Measurements from ENCODE around the gene GNA14. TPM values are rescaled to one million over a fixed set of nuclear protein-coding genes. Genes with fewer than 3 reads are reported as not detected.

Gene GNA14
- total and polyA plus RNA-seq, 2 of the 8 experiments (the other 6 are each of a cell fraction or from before 2014, with no cell fraction given): 3.4 to 6.3 TPM

GRCh38 chr9:77547106-77547730, 100.9 kb downstream of the GNA14 start:
- Histone ChIP-seq H3K79me2 (ENCODE audit: control insufficient read depth in 1 of 2, insufficient read depth in 2 of 2, low read length in 2 of 2) (no peaks in the 10 kb centered on the region), H3K23me2 (ENCODE audit: low read depth, low read length) (no peaks in the 10 kb centered on the region), H2BK5ac (ENCODE audit: low read depth, low read length) (no peak overlapping the region), H3K9me3 (ENCODE audit: insufficient read depth in 2 of 2, low read depth in 1 of 2, low read length in 1 of 2) (0 out of 4 replicates have a peak, but pooled peaks cover 2 to 3% of the 10 kb centered on the region in 2 experiments), H3K4me3 (ENCODE audit: extremely low read depth in 1 of 4, insufficient read depth in 2 of 4, low read depth in 3 of 4, low read length in 4 of 4) (no peak overlapping the region), H3K27ac (ENCODE audit: low read depth, low read length) (no peak overlapping the region), H2BK20ac (ENCODE audit: low read length) (no peak overlapping the region), H2BK12ac (ENCODE audit: low read depth, low read length) (no peak overlapping the region), H3K56ac (replicated peaks; ENCODE audit: insufficient read length, low read depth, low read length) (no peak overlapping the region), H3K18ac (ENCODE audit: extremely low read depth, low read length) (no peak overlapping the region), H3K4ac (replicated peaks; ENCODE audit: insufficient read length, low read depth, low read length) (no peak overlapping the region), H4K20me1 (replicated peaks in 1 of 2; ENCODE audit: control insufficient read depth in 1 of 2, insufficient read depth in 2 of 2, low read length in 2 of 2) (no peaks in the 10 kb centered on the region), H2AK5ac (ENCODE audit: low read depth, low read length) (no peak overlapping the region), H3K9ac (replicated peaks in 1 of 4; ENCODE audit: extremely low read depth in 1 of 4, low read depth in 3 of 4, low read length in 3 of 4) (no peak overlapping the region), H3K23ac (ENCODE audit: insufficient read length) (no peak overlapping the region), H3K79me1 (ENCODE audit: low read depth, low read length) (no peaks in the 10 kb centered on the region), H3K4me2 (ENCODE audit: insufficient read depth in 1 of 2, low read depth in 2 of 2, low read length in 2 of 2) (no peak overlapping the region), H3K14ac (ENCODE audit: insufficient read length) (no peak overlapping the region), H4K8ac (ENCODE audit: extremely low read depth, insufficient read depth, low read length) (no peak overlapping the region), H4K91ac (replicated peaks; ENCODE audit: insufficient read length, low read length) (no peak overlapping the region), H3K36me3 (ENCODE audit: control insufficient read depth in 2 of 4, insufficient read depth in 4 of 4, low read length in 3 of 4) (no peaks in the 10 kb centered on the region), H2BK120ac (replicated peaks; ENCODE audit: low read depth, low read length) (no peak overlapping the region), H4K5ac (ENCODE audit: insufficient read length, low read depth, low read length) (no peak overlapping the region), H2BK15ac (ENCODE audit: low read length) (no peak overlapping the region), H2AFZ (ENCODE audit: low read length) (no peak overlapping the region), H3K4me1 (replicated peaks in 1 of 4; ENCODE audit: control insufficient read depth in 3 of 4, insufficient read depth in 4 of 4, low read length in 3 of 4) (peaks cover 0 to 5% (median 0%) of the 10 kb centered on the region in 4 experiments; a peak in 1 of 7 replicates), H3K27me3 (replicated peaks in 1 of 4; ENCODE audit: control insufficient read depth in 3 of 4, extremely low read depth in 1 of 4, insufficient read depth in 3 of 4, low read length in 3 of 4) (no peaks in the 10 kb centered on the region)
- CTCF ChIA-PET (ENCODE audit: partially characterized antibody): interaction anchor here (0.8 to 1.1 kb wide), 2 partner anchors 17 to 102 kb away, joined by 3 to 4 read pairs; no protein-coding TSS in a partner anchor
- FAIRE-seq (no peak), DNase-seq (ENCODE audit: low read depth in 1 of 2, low spot score in 2 of 2) (no peak)
- POLR2A ChIA-PET (ENCODE audit: partially characterized antibody): no interaction called here
- WGBS, 2 experiments (ENCODE audit: extremely low coverage in 1 of 2, insufficient coverage in 1 of 2, insufficient read length in 1 of 2, insufficient replicate concordance in 2 of 2, low coverage in 1 of 2, low lambda C conversion rate in 2 of 2, missing lambda C conversion rate in 1 of 2): 94% methylated on average over 5 of the region's 5 CpGs; no CpG with 5 or more reads in 1 of the 2 experiments
- TF ChIP-seq RFX5 (IDR thresholded peaks at IDR 0.05; ENCODE audit: borderline replicate concordance, low read depth, low read length) (no peak), RBBP5 (IDR thresholded peaks at IDR 0.05; ENCODE audit: borderline replicate concordance, low read depth, low read length) (no peak), USF2 (IDR thresholded peaks at IDR 0.05; ENCODE audit: low read length) (no peak), KDM4A (IDR thresholded peaks at IDR 0.05; ENCODE audit: low read depth, low read length, severe bottlenecking) (no peak), SAP30 (IDR thresholded peaks at IDR 0.05; ENCODE audit: insufficient read depth, insufficient replicate concordance, low read length) (no peak), RNF2 (IDR thresholded peaks at IDR 0.05; ENCODE audit: borderline replicate concordance, low read depth, low read length, missing control alignments, poor library complexity, severe bottlenecking) (no peak), JUN (IDR thresholded peaks at IDR 0.05; ENCODE audit: low read depth, low read length) (no peak), HDAC2 (IDR thresholded peaks at IDR 0.05; ENCODE audit: borderline replicate concordance in 1 of 2, low read depth in 2 of 2, low read length in 2 of 2) (no peak), TCF12 (IDR thresholded peaks at IDR 0.05; ENCODE audit: low read depth, low read length) (no peak), POU5F1 (IDR thresholded peaks at IDR 0.05; ENCODE audit: low read depth, low read length) (no peak), CHD1 (IDR thresholded peaks at IDR 0.05; ENCODE audit: low read depth, low read length) (no peak)

Measured in H1 (cell line).